Subcutaneous adipose tissue (tissue), 4 donors: Measurements from ENCODE around the gene QKI. TPM values are rescaled to one million over a fixed set of nuclear protein-coding genes. Genes with fewer than 3 reads are reported as not detected.

ENCODE experiments used
- total RNA-seq, 4 donors: library from RNA; depleted of rRNA; stranded (reverse); fragments of >200 nt; gene quantifications; one replicate each; pipeline ENCODE4 v1.1.0, GENCODE V29; 2016
- TF ChIP-seq, protein P1 (sequence below): fragments of 450-650 bp; IDR thresholded peaks from one replicate; pipeline ENCODE4 v1.5.1; 2016; ENCODE audit warnings: low read depth, mild to moderate bottlenecking, control low read depth, antibody characterized with exemption, moderate library complexity

QKI gene
- total RNA-seq, 4 donors from 2014 or later, result 218 to 368 (median 266) TPM

DNA sequence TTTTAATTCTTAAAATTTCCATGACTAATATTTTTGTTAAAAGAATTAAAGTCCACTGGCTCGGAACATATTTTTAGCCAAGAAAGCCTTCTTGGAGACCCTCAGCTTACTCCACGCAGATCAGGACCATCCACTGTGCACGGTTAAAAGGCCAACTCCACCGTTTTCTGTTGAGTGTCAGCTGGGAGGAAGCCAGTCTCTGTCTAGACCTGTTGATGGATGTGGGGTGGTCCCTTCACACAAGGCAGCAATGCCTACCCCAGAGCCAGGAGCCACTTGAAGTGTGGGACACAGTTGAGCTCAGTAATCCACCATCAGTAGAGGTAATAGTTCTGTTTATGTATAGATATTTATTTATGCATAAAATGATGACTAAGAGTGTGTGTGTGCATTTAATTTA is 19.9 kb upstream of the QKI start:
- TF ChIP-seq, protein P1, sequence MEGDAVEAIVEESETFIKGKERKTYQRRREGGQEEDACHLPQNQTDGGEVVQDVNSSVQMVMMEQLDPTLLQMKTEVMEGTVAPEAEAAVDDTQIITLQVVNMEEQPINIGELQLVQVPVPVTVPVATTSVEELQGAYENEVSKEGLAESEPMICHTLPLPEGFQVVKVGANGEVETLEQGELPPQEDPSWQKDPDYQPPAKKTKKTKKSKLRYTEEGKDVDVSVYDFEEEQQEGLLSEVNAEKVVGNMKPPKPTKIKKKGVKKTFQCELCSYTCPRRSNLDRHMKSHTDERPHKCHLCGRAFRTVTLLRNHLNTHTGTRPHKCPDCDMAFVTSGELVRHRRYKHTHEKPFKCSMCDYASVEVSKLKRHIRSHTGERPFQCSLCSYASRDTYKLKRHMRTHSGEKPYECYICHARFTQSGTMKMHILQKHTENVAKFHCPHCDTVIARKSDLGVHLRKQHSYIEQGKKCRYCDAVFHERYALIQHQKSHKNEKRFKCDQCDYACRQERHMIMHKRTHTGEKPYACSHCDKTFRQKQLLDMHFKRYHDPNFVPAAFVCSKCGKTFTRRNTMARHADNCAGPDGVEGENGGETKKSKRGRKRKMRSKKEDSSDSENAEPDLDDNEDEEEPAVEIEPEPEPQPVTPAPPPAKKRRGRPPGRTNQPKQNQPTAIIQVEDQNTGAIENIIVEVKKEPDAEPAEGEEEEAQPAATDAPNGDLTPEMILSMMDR, result no peak

DNA sequence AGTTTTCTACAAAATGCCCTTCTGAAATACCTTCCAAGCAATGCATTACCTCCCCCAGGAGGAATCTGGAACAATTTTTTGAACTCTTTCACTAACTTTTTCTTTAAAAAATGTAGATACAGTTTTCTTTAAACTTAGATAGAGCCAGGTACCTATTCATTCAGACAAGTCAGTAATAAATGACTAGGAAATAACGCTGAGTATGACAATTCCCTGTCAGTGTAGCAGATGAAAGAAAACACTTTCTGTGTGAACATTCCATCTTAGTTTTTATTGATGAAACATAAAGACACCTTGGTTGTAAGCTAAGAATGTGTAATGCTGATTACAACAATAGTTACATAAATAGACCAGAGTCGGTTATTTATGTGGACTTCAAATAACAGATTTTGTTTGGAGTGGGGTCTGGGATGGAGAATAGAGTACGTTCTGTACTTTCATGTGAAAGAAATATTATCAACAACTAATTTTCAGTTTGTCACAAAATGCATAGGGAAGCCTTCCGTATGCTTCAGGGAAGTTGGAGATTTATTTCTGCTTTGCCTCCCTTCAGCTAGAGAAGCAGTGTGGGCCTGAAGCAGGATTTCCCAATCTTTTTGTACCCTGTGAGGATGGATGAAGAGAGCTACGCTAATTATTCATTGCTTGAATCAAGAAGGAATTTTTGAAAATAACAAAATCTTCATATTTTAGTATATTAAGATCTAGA is 19.2 kb upstream of the QKI start:
- TF ChIP-seq, protein P1, result no peak

DNA sequence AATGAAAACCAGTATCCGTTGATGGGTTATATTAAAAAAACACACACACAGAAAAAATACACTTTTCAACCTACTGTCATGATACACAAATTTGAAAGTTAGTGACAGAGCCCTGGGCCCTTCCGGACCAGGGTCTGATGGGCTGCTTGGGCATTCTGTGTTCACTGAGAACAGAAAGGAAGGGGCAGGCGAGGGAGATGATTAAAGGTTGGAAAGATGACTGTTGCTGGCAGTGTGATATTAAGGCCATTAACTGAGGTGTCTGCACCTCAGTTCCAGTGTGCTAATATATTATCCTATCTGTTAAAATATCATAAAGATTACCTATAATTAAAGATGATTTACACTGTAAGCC is 18.7 kb upstream of the QKI start:
- TF ChIP-seq, protein P1, result no peak

DNA sequence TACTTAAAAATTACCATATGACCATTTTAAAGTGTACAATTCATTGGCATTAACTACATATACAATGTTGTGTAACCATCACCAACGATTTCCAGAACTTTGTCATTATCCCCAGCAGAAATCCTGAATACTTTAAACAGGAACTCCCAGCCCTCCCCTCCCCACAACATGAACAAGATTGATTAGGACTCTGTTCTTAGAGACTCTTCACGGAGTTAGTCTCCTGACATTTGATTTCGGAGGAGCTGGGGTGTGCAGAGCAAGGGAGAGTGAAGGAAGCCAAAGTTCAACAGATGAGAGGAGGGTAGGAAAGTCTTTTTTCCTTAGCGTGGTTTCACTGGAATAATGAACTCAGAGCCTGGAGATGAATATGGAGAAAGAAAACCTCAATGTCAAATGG is 17.2 kb upstream of the QKI start:
- TF ChIP-seq, protein P1, result no peak

DNA sequence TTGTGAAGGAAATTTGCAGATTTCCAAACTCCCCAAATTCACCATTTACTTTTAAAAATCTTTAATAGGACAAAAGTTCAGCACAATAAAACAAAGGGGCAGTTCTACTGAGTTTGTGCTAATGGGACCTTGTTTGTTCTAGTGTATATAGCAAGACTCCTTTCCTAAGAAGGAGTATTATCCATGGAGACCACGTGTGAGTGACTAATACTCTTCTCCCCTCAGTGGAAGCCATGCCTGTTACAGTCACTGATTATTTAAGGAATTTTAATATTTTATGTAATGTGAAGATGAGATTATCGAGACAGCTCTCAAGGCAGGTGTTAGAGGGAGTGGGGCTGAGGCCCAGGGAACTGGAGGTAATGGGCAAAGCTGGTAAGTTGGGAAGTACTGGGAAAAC is 16.4 kb upstream of the QKI start:
- TF ChIP-seq, protein P1, result no peak

DNA sequence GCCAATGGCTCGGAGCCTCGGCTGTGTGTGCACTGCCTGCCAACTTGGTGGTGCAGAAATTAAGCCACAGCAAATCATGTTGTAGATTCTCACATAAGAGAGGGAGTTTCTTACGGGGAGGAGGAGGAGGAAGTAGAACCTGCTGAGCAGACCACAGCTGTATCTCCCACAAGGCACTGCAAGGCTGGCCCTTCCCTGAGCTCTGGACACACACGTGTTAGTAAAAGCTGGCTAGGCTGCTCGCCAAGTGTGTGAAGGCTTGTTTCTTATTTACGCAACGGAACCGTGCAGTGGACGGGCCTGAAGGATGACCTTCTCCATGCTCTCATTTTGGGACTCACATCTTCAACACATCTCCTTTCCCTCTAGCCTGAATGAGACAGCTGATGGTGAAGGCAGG is 15.7 kb upstream of the QKI start:
- TF ChIP-seq, protein P1, result no peak

DNA sequence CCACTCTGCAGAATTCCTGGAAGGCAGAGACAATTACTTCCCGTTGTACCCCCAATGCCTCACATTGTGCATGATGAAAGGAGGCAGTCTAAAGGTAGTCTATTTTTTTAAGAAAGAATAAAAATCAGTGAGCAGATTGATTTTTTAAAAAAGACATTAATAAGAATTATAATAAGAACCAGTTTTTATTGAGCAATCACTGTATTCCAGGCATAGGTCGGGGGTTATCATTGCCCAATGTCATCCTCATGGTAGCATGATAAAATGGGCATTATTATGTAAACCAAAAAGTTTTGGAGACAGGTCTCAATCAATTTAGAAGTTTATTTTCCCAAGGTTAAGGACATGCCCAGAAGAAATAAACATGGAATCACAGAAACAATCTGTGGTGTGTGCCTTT is 14.0 kb upstream of the QKI start:
- TF ChIP-seq, protein P1, result no peak
